IPS-11a (cell line): ENCODE data around the gene LNPEP.
A peak's percentile ranks its signal among the peaks of the same experiment; 100 is the strongest.
"Not testable (repeated sequence)": the region's sequence is repeated elsewhere in the genome, so short reads cannot be mapped to it uniquely, and the experiment has no call there.

Source experiments
- H3K4me3 ChIP-seq: one replicate; pipeline ENCODE4 v1.5.1; 2013; ENCODE audit warnings: low read depth, low read length, control low read depth

The LNPEP gene

GRCh38 chr5:96928931-96929708 lies 6.8 kb upstream of the LNPEP start:
- no peak overlapping the region for H3K4me3 ChIP-seq

DNA sequence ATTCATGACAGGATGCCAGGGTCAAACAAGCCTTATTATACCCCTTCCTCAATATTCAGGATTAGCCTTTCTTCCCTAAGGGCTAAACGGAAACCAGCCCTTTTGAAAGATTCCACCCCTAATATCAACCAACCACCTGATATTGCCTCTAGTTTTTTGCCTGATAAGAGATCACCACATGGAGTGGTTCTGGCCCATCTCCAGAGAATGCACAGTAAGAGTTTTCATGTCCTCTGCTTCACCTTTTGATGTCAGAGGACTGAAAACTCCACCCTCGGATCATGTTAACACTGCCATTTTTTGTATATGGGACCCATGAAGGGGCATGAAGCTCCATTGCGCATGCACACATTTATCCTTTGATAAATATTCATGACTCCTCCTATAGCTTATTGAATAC lies 5.8 kb upstream of the LNPEP start:
- no peak overlapping the region for H3K4me3 ChIP-seq

GRCh38 chr5:96930589-96930988 lies 5.3 kb upstream of the LNPEP start:
- no peak overlapping the region for H3K4me3 ChIP-seq

GRCh38 chr5:96931037-96931436 lies 4.8 kb upstream of the LNPEP start:
- H3K4me3 ChIP-seq, result not testable (repeated sequence)

DNA sequence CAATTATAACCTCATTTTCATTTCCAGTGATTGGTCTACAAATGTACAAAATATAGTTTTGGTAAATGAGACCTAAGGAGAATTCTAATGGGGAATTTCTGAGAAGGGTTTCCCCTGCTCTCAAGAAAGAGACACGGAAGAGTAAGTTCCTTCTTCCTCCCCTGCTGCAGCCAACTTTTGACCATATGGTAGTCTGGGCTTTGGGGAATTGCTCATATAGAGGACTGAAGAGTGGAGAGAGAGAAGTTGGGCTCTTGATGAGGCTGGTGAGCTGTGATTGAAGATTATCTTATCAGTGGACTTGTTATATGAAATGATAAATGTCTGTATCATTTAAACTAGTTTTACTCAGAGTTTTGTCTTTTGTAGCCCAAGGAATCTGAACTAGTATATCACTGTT lies 4.3 kb upstream of the LNPEP start:
- H3K4me3 ChIP-seq, result no peak overlapping the region

DNA sequence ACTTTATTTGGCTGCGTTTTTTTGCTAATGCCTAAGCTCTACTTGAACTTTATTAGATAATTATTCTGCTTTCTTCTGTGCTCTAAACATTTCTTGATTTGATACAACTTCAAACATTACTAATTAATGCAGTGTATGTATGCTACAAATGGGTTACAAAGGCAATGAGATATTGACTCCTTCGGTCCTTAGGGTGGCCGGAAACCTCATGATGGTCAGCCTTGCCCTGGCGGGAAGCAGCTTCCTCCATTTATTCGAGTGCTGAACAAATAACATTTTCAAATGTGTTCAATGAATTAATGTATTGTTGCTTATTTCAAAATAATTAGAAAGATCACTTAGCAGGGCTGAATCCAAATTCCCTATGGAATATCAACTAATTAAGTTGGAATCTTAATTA lies 3.9 kb upstream of the LNPEP start:
- no peak overlapping the region for H3K4me3 ChIP-seq

- H3K4me3 ChIP-seq, result peak overlapping the region; percentile 92
Observed at GRCh38 chr5:96933764-96934707, 1.8 kb upstream of the LNPEP start.

- H3K4me3 ChIP-seq, result peak overlapping the region; percentile 92
Observed at GRCh38 chr5:96934708-96935558, 947 bp upstream of the LNPEP start.

GRCh38 chr5:96936431-96937320 lies 796 bp downstream of the LNPEP start:
- H3K4me3 ChIP-seq, result peak overlapping the region; percentile 59

DNA sequence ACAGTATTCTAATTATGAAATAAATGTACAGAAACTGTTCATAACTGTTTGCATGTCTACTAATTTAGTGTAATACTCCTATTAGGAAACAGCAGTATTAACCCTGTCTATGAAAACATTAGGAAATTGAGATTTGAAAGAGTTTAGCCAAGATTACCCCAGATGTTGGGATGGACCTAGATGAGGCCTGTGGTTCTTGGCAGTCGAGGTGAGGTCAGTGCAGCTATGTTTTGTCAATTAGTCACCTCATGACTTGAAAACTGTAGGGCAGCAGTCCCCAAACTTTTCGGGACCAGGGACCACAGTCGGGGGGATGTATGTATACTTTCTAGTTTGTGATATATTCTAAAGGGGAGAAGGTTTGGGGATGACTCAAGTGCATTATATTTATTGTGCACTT lies 4.7 kb downstream of the LNPEP start:
- H3K4me3 ChIP-seq, result no peak overlapping the region

DNA sequence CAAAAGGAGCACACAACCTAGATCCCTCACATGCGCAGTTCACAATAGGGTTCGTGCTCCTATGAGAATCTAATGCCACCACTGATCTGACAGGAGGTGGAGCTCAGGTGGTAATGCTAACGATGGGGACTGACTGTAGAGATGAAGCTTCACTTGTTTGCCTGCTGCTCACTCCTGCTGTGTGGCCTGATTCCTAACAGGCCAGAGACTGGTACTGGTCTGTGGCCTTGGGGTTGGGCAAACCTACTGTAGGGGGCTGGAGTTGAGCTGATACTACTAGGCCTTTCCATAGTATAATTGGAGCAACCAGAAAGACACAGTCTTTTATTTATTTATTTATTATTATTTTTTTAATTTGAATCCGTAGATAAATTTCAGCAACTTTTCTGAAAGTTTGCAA lies 5.3 kb downstream of the LNPEP start:
- no peak overlapping the region for H3K4me3 ChIP-seq

DNA sequence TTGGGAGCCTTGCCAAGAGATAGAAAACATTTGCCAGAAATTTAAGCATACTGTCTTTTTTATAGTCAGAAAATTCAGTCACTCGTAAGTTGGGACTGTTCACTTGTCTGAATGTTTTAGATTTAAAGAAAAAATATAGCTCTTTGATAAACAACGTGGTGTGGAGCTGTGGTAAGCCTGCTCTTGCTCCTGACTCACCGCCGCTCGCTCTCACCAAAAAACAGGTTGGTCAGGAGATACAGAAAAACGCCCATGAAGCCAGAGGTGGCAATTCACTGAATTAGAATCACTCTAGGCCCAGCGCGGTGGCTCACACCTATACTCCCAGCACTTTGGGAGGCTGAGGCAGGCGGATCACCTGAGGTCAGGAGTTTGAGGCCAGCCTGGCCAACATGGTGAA lies 6.2 kb downstream of the LNPEP start:
- H3K4me3 ChIP-seq, result no peak overlapping the region

DNA sequence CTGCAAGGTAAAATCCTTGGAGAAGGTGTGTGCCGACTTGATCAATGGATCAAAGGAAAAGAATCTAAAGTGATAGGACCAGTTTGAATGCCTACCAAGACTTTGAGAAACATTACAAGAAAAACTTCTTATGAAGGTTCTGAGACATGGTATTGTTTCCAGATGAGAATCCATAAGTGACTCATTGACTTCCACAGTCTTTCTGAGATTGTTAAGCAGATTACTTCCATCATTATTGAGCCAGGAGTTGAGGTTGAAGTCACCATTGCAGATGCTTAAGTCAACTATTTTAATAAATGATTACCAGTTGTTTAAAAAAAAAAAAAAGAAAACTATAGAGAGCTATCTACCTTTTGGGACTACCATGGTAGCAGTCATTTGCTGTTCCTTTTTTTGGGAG lies 7.0 kb downstream of the LNPEP start:
- no peak overlapping the region for H3K4me3 ChIP-seq

- H3K4me3 ChIP-seq, result no peak overlapping the region
Observed at GRCh38 chr5:96943799-96944198, 7.9 kb downstream of the LNPEP start.

GRCh38 chr5:96945144-96945897 lies 9.4 kb downstream of the LNPEP start:
- H3K4me3 ChIP-seq, result no peak overlapping the region

GRCh38 chr5:96946381-96946780 lies 10.5 kb downstream of the LNPEP start:
- no peak overlapping the region for H3K4me3 ChIP-seq

- no peak overlapping the region for H3K4me3 ChIP-seq
Observed at GRCh38 chr5:96952118-96952750, 16.4 kb downstream of the LNPEP start.

DNA sequence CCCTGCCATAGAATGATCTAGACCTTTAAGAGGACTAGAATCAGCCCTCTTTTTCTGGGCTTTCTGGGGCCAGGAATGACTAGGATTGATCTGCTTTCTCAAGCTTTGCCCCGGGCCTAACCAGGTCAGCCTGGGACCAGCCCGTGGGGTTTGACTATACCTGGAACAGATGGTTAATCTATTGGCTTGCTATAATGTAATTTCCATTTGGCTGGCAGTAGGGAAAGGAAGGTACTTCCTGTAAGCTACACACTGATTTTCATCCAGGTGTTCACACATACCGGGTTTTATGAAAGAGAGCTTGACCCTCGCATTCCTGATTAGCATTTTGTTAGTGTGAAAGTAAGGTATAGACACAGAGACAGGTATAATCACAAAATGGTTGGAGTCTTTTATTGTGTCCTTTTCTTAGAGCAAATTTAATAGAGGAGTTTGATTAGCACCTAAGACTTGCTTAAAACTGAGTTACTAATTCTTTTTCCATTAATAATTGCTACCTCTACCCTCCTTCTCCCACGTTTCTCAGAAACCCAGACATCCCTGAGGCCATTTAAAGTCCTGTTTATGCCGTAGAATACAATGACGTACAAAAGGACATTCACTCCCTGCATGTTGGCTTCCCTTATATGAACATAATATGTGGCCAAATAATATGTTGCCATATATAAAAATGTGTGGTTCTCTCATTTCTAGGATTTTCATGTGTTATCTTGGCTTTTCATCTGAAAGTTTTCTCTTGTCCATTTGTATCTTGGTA lies 17.3 kb downstream of the LNPEP start:
- H3K4me3 ChIP-seq, result no peak overlapping the region
